ENCODE measurements around the gene RGP1. TPM values are rescaled to one million over a fixed set of nuclear protein-coding genes. Genes with fewer than 3 reads are reported as not detected.
A peak's percentile ranks its signal among the peaks of the same experiment; 100 is the strongest.

Gene RGP1
- polyA plus RNA-seq, 1 experiment, result 20.2 TPM

DNA sequence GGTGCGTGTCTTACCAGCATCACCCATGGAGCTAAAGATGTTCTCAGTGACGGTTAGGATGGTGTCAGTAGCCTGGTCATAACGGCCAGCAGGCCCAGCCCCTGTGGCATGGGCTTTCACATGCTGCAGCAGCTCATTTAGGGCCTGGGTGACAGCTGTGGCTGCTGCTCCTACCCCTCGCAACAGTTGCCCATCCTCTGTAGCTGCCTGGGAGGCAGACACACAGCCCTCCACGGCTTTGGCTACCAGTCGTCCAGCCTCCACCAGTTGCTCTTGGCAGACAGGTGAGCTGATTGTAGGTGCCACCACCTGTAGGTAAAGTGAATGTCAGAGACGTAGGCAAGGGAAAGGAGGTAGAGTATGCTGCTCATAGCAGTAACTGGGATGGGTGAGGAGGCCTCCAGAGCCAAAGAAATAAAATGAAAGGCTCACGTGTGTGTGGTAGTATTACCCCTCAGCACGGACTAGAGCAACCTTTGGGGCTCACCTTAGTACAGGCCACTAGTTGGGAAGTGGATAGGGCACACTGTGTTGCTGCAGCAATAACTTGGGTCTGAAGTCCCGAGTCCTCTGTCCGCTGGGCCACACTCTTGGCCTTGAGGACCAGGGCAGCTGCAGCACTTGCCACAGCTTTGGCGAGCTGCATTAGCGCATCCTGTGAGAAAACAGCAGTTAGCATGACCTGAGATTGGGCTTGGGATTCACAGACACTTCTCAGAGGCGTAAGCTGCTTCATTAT, 31.8 kb upstream of the RGP1 start:
- CTCF ChIA-PET, result interaction anchor here (0.9 to 2.3 kb wide), 2 partner anchors 21 to 58 kb away, joined by 3 to 17 read pairs; no protein-coding TSS in a partner anchor
- no peaks in the 10 kb centered on the region for H3K9me3 ChIP-seq (ENCODE audit: control insufficient read depth, insufficient read depth, low read length)
- no peak overlapping the region for H3K4me3 ChIP-seq (ENCODE audit: low read depth, low read length)
- TF ChIP-seq CTCF (IDR thresholded peaks at IDR 0.05; ENCODE audit: low read depth, low read length), result no peak
- DNase-seq (ENCODE audit: low read depth, low spot score), result no peak
- no peak overlapping the region for H3K27ac ChIP-seq (ENCODE audit: low read depth, low read length)
- POLR2A ChIA-PET, result interaction anchor here (1.4 to 3.1 kb wide), 2 partner anchors 11 to 15 kb away, joined by 4 to 11 read pairs; partner anchors contain the start of genes CREB3 and TLN1
- H3K27me3 ChIP-seq (ENCODE audit: control insufficient read depth, insufficient read depth, low read length), result no peaks in the 10 kb centered on the region

DNA sequence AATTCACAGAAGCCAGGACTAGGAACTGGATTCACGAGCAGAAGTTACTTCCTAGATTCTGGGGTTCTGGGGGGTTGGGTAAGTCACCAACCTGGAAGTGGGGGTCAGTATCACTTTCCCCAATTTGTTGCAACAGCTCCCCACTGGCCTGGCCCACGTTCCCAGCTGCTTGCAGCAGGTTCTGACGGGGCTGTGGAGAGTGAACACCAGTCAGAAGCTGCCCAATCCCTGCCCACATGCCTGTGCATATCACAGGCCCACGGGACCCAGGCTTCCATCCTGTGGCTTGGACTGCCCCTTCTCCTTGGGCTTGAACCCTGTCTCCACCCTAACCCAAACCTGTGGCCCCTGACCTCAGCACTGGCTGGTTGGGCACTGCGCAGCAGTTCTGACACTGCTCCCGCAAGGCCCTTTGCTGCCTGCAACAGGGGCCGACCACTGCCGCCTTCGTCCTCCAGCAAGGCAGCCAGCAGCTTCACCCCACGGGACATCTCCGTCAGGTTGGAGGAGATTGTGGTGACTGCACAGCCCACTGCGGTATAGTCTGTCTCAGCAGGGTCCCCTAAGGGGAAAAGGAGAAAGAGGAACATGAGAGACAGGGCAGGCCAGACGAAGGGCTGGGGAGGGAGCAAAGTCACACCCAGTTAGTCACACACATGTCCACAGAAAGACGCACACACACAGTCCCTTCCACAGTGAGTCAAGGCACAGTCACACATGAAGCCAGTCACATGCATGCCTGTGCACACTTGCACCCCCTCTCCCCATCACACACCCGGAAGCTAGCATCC, 30.2 kb upstream of the RGP1 start:
- ChIA-PET CTCF (interaction anchor here (0.6 to 4.5 kb wide), 3 partner anchors 22 to 1115 kb away, joined by 3 to 24 read pairs (median 17); no protein-coding TSS in a partner anchor), POLR2A (interaction anchor here (1.4 to 3.1 kb wide), 2 partner anchors 9 to 13 kb away, joined by 4 to 11 read pairs; partner anchors contain the start of genes CREB3 and TLN1)
- no peak for TF ChIP-seq CTCF (IDR thresholded peaks at IDR 0.05; ENCODE audit: low read depth, low read length)
- no peak overlapping the region for H3K4me3 ChIP-seq (ENCODE audit: low read depth, low read length)
- no peak overlapping the region for H3K27ac ChIP-seq (ENCODE audit: low read depth, low read length)
- no peaks in the 10 kb centered on the region for H3K27me3 ChIP-seq (ENCODE audit: control insufficient read depth, insufficient read depth, low read length)
- H3K9me3 ChIP-seq (ENCODE audit: control insufficient read depth, insufficient read depth, low read length), result no peaks in the 10 kb centered on the region
- DNase-seq (ENCODE audit: low read depth, low spot score), result no peak

GRCh38 chr9:35719546-35719945, 29.5 kb upstream of the RGP1 start:
- CTCF ChIA-PET, result interaction anchor here (4.5 kb wide), 1 partner anchor 23 kb away, joined by 24 read pairs; no protein-coding TSS in a partner anchor
- POLR2A ChIA-PET, result interaction anchor here (0.6 kb wide), 1 partner anchor 10 kb away, joined by 4 read pairs; no protein-coding TSS in a partner anchor

GRCh38 chr9:35723426-35723825, 25.7 kb upstream of the RGP1 start:
- no peak for TF ChIP-seq CTCF (IDR thresholded peaks at IDR 0.05; ENCODE audit: low read depth, low read length)
- no peak for DNase-seq (ENCODE audit: low read depth, low spot score)
- H3K27ac ChIP-seq (ENCODE audit: low read depth, low read length), result no peak overlapping the region
- CTCF ChIA-PET, result interaction anchor here (4.5 kb wide), 1 partner anchor 26 kb away, joined by 24 read pairs; no protein-coding TSS in a partner anchor
- H3K4me3 ChIP-seq (ENCODE audit: low read depth, low read length), result no peak overlapping the region
- no peaks in the 10 kb centered on the region for H3K27me3 ChIP-seq (ENCODE audit: control insufficient read depth, insufficient read depth, low read length)
- POLR2A ChIA-PET, result no interaction called here
- H3K9me3 ChIP-seq (ENCODE audit: control insufficient read depth, insufficient read depth, low read length), result no peaks in the 10 kb centered on the region

More at GRCh38 chr9:35719546-35719945, 29.5 kb upstream of the RGP1 start:
- DNase-seq (ENCODE audit: low read depth, low spot score), result no peak
- H3K9me3 ChIP-seq (ENCODE audit: control insufficient read depth, insufficient read depth, low read length), result no peaks in the 10 kb centered on the region
- no peak for TF ChIP-seq CTCF (IDR thresholded peaks at IDR 0.05; ENCODE audit: low read depth, low read length)
- no peak overlapping the region for H3K4me3 ChIP-seq (ENCODE audit: low read depth, low read length)
- no peaks in the 10 kb centered on the region for H3K27me3 ChIP-seq (ENCODE audit: control insufficient read depth, insufficient read depth, low read length)
- peak overlapping the region; percentile 11 for H3K27ac ChIP-seq (ENCODE audit: low read depth, low read length)

All from AG04450 (cell line).